ENCODE results near the gene PGLYRP4.

The PGLYRP4 gene

GRCh38 chr1:153292185-153292584, 56.5 kb downstream of the PGLYRP4 start:
- POLR2A ChIA-PET, result no interaction called here
- CTCF ChIA-PET, result no interaction called here
- H3K4me3 ChIP-seq (ENCODE audit: low read depth, low read length), result no peak overlapping the region
- no peak for TF ChIP-seq CTCF (IDR thresholded peaks at IDR 0.05; ENCODE audit: insufficient read depth, low read length, missing control alignments)
- DNase-seq (ENCODE audit: low read depth, low spot score), result no peak

DNA sequence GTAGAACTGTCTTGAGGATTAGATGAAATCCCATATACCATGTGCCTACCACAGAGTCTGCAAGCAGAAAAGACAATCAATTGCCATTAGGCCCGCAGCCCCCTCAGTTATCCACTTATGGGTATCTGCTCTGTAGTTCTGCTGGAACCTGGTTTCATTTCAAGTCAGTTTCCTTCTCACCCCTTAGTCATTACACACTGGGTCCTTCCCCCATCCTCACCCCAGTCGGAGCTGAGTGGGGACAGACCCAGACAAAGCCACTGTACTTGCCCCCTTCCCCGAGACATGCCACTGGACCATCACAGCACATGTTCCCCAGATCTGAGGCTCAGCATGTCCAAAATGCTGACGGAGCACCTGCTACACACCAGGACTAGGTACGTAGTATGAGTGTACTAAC, 57.1 kb downstream of the PGLYRP4 start:
- CTCF ChIA-PET, result no interaction called here
- no peak for DNase-seq (ENCODE audit: low read depth, low spot score)
- POLR2A ChIA-PET, result no interaction called here
- no peak for TF ChIP-seq CTCF (IDR thresholded peaks at IDR 0.05; ENCODE audit: insufficient read depth, low read length, missing control alignments)
- H3K4me3 ChIP-seq (ENCODE audit: low read depth, low read length), result no peak overlapping the region

- TF ChIP-seq CTCF (IDR thresholded peaks at IDR 0.05; ENCODE audit: insufficient read depth, low read length, missing control alignments), result peak; percentile 34
- CTCF ChIA-PET, result interaction anchor here (1.2 kb wide), 1 partner anchor 11 kb away, joined by 3 read pairs; no protein-coding TSS in a partner anchor
- H3K4me3 ChIP-seq (ENCODE audit: low read depth, low read length), result no peak overlapping the region
- POLR2A ChIA-PET, result no interaction called here
- DNase-seq (ENCODE audit: low read depth, low spot score), result no peak
Measured at GRCh38 chr1:153288634-153289275, 59.9 kb downstream of the PGLYRP4 start.
